SK-N-SH (cell line): ENCODE data around the gene AMZ1. TPM values are rescaled to one million over a fixed set of nuclear protein-coding genes. Genes with fewer than 3 reads are reported as not detected.

Experiments used
- CTCF ChIA-PET: fragments of 300-600, 350-600 bp; formaldehyde crosslinking; extraction: SDS; loops from one replicate; lab custom pipeline; 2021; lab: Yijun Ruan, JAX
- POLR2A ChIA-PET: fragments of 350-600 bp; sonication (Branson Sonifier 250); formaldehyde crosslinking; extraction: SDS; loops from one replicate; lab custom pipeline; 2020; ENCODE audit warnings: antibody characterized with exemption, inconsistent platforms; lab: Yijun Ruan, JAX
- DNase-seq: peaks from one replicate; pipeline ENCODE4 v3.0.0; 2012
- H2AFZ ChIP-seq: fragments of 200-600 bp; sonication (generic); 2 replicates; pipeline ENCODE4 v1.8.1; 2016; ENCODE audit warnings: antibody characterized with exemption, mild to moderate bottlenecking, low read depth
- H3F3A ChIP-seq: fragments of 200-600 bp; sonication (generic); replicated peaks from 2 replicates; pipeline ENCODE3; 2016; ENCODE audit warnings: antibody characterized with exemption, mild to moderate bottlenecking; ENCODE audit not compliant: insufficient read depth
- H3K27ac ChIP-seq, 2 experiments: fragments of 200-500 bp in 1 of 2; fragments of 200-600 bp in 1 of 2; sonication (Bioruptor generic) in 1 of 2; sonication (generic), shearing (Covaris generic) in 1 of 2; 2 replicates each; pipeline versions ENCODE4 v1.5.1 to v1.6.1; 2014 to 2016; ENCODE audit warnings: low read depth in 2 of 2, inconsistent platforms in 1 of 2, low read length in 1 of 2, mild to moderate bottlenecking in 1 of 2, mixed read lengths in 1 of 2
- H3K27me3 ChIP-seq: fragments of 200-600 bp; sonication (generic), shearing (Covaris generic); 2 replicates; pipeline ENCODE4 v1.6.1; 2016; ENCODE audit warnings: mixed run types; ENCODE audit not compliant: insufficient read depth
- H3K36me3 ChIP-seq, 2 experiments: fragments of 200-500 bp in 1 of 2; fragments of 200-600 bp in 1 of 2; sonication (Bioruptor generic) in 1 of 2; sonication (generic) in 1 of 2; replicated peaks in 1 of 2; 2 replicates each; pipeline versions ENCODE3 to v1.5.1; 2014 to 2016; ENCODE audit warnings: low read length in 1 of 2, mild to moderate bottlenecking in 1 of 2; ENCODE audit not compliant: insufficient read depth in 2 of 2, control insufficient read depth in 1 of 2
- H3K4me1 ChIP-seq, 2 experiments: fragments of 200-500 bp in 1 of 2; fragments of 200-600 bp in 1 of 2; sonication (Bioruptor generic) in 1 of 2; sonication (generic), shearing (Covaris generic) in 1 of 2; 2 replicates each; pipeline versions ENCODE4 v1.5.1 to v1.6.1; 2014 to 2016; ENCODE audit warnings: low read depth in 1 of 2, low read length in 1 of 2, mixed run types in 1 of 2; ENCODE audit not compliant: insufficient read depth in 2 of 2, control insufficient read depth in 1 of 2
- H3K4me2 ChIP-seq: fragments of 200-600 bp; sonication (generic), shearing (Covaris generic); 2 replicates; pipeline ENCODE4 v1.6.1; 2017; ENCODE audit warnings: mixed run types
- H3K4me3 ChIP-seq, 2 experiments: fragments of 200-500 bp in 1 of 2; fragments of 200-600 bp in 1 of 2; sonication (Bioruptor generic) in 1 of 2; sonication (generic), shearing (Covaris generic) in 1 of 2; 2 replicates each; pipeline versions ENCODE4 v1.5.1 to v1.8.1; 2014 to 2016; ENCODE audit warnings: low read depth in 2 of 2, inconsistent platforms in 1 of 2, low read length in 1 of 2, mild to moderate bottlenecking in 1 of 2, mixed read lengths in 1 of 2, moderate library complexity in 1 of 2
- H3K79me2 ChIP-seq: fragments of 200-600 bp; sonication (generic); 2 replicates; pipeline ENCODE4 v1.8.1; 2017; ENCODE audit warnings: mild to moderate bottlenecking; ENCODE audit not compliant: insufficient read depth
- H3K9ac ChIP-seq: fragments of 200-600 bp; sonication (generic); 2 replicates; pipeline ENCODE4 v1.6.1; 2017; ENCODE audit warnings: mixed run types
- H3K9me2 ChIP-seq: fragments of 200-600 bp; sonication (generic); 2 replicates; pipeline ENCODE4 v1.6.1; 2017; ENCODE audit warnings: mixed run types
- H3K9me3 ChIP-seq: fragments of 200-600 bp; sonication (generic); 2 replicates; pipeline ENCODE4 v1.6.1; 2017; ENCODE audit warnings: mixed run types, mild to moderate bottlenecking, moderate library complexity
- H4K20me1 ChIP-seq: fragments of 200-600 bp; sonication (generic); 2 replicates; pipeline ENCODE4 v1.6.1; 2017; ENCODE audit warnings: mild to moderate bottlenecking, mixed run types; ENCODE audit not compliant: insufficient read depth
- CHD2 ChIP-seq: fragments of 150-350 bp; IDR thresholded peaks from 2 replicates; pipeline ENCODE4 v1.6.1; 2018; ENCODE audit warnings: low read length; ENCODE audit not compliant: partially characterized antibody
- ELF1 ChIP-seq: IDR thresholded peaks from 2 replicates; pipeline ENCODE4 v1.4.0; 2012
- EP300 ChIP-seq, 2 experiments: IDR thresholded peaks; 2 replicates each; pipeline versions ENCODE4 v1.4.0 to v1.6.1; 2012; ENCODE audit warnings: borderline replicate concordance in 1 of 2, low read depth in 1 of 2, low read length in 1 of 2
- FOSL2 ChIP-seq: IDR thresholded peaks from 2 replicates; pipeline ENCODE4 v1.4.0; 2012; ENCODE audit warnings: low read depth, mild to moderate bottlenecking, moderate library complexity, borderline replicate concordance
- FOXJ3 ChIP-seq: sonication (generic); formaldehyde crosslinking; IDR thresholded peaks from 2 replicates; pipeline ENCODE4 v1.5.1; 2020; ENCODE audit warnings: mild to moderate bottlenecking, missing genetic modification reagents
- IRF3 ChIP-seq: fragments of 150-350 bp; IDR thresholded peaks from 2 replicates; pipeline ENCODE4 v1.6.1; 2016; ENCODE audit warnings: mild to moderate bottlenecking, low read depth, low read length
- JUND ChIP-seq: IDR thresholded peaks from 2 replicates; pipeline ENCODE4 v1.4.0; 2012
- MXI1 ChIP-seq: IDR thresholded peaks from 2 replicates; pipeline ENCODE4 v1.6.1; 2012; ENCODE audit warnings: mild to moderate bottlenecking, low read depth, low read length, improper control_type of control experiment
- NRF1 ChIP-seq: IDR thresholded peaks from 2 replicates; pipeline ENCODE4 v1.6.1; 2012; ENCODE audit warnings: low read depth, mild to moderate bottlenecking, low read length
- RAD21 ChIP-seq: IDR thresholded peaks from 2 replicates; pipeline ENCODE4 v1.6.1; 2012; ENCODE audit warnings: mild to moderate bottlenecking, low read length
- REST ChIP-seq: IDR thresholded peaks from 2 replicates; pipeline ENCODE4 v1.6.1; 2012; ENCODE audit warnings: mild to moderate bottlenecking, low read depth, low read length, moderate library complexity
- RFX5 ChIP-seq: IDR thresholded peaks from 2 replicates; pipeline ENCODE4 v1.6.1; 2012; ENCODE audit warnings: mild to moderate bottlenecking, improper control_type of control experiment, low read length
- SIN3A ChIP-seq: IDR thresholded peaks from 2 replicates; pipeline ENCODE4 v1.6.1; 2012; ENCODE audit warnings: low read depth, mild to moderate bottlenecking, low read length, moderate library complexity, borderline replicate concordance
- TAF1 ChIP-seq: IDR thresholded peaks from 2 replicates; pipeline ENCODE4 v1.6.1; 2012; ENCODE audit warnings: low read depth, mild to moderate bottlenecking, low read length, moderate library complexity, borderline replicate concordance
- TCF12 ChIP-seq: IDR thresholded peaks from 2 replicates; pipeline ENCODE4 v1.4.0; 2012
- TEAD4 ChIP-seq: IDR thresholded peaks from 2 replicates; pipeline ENCODE4 v1.4.0; 2012; ENCODE audit warnings: mild to moderate bottlenecking, borderline replicate concordance; ENCODE audit not compliant: insufficient read depth
- ZBTB33 ChIP-seq: IDR thresholded peaks from 2 replicates; pipeline ENCODE4 v1.4.0; 2012; ENCODE audit warnings: low read depth, borderline replicate concordance
- WGBS: methylation state at CpG from one replicate; pipeline ENCODE4 v1.1.6; 2017; ENCODE audit warnings: low lambda C conversion rate; 5-methylcytosine and 5-hydroxymethylcytosine counted together
- polyA plus RNA-seq, 3 experiments: library from polyadenylated mRNA; depleted of rRNA; stranded (reverse); fragments of >200 nt; gene quantifications; 2 replicates each; pipeline ENCODE4 v1.2.3, GENCODE V29; 2012
- TF ChIP-seq, protein P1 (sequence below): fragments of 150-350 bp; IDR thresholded peaks from 2 replicates; pipeline ENCODE4 v1.6.1; 2017; ENCODE audit warnings: antibody characterized with exemption, low read length, low read depth, borderline replicate concordance
- TF ChIP-seq, protein P2 (sequence below): IDR thresholded peaks from 2 replicates; pipeline ENCODE4; 2012

AMZ1 gene
- polyA plus RNA-seq, 1 of the 3 experiments (the other 2 are of a cell fraction): 0.15 TPM

DNA sequence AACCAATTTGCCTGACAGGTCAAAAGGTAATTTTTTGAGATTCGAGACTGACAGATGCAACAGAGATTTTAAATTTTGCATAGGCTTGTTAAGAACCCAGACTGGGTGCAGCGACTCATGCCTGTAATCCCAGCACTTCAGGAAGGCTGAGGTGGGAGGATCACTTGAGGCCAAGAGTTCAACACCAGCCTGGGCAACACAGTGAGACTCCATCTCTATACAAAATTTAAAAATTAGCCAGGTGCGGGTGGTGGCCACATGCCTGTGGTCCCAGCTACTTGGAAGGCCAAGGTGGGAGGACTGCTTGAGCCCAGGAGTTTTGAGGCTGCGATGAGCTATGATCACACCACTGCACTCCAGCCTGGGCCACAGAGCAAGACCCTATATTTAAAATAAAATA lies 34.6 kb downstream of the AMZ1 start:
- Histone ChIP-seq H4K20me1 (no peaks in the 10 kb centered on the region), H3K79me2 (peaks cover 4% of the 10 kb centered on the region; the same call in 1 of the 2 replicates), H3K9me2 (no peaks in the 10 kb centered on the region), H3K9me3 (no peaks in the 10 kb centered on the region), H3K4me2 (no peak overlapping the region), H3K36me3 (peaks cover 14 to 28% of the 10 kb centered on the region in 2 experiments), H3K9ac (no peak overlapping the region), H3K4me3 (no peak overlapping the region), H3K4me1 (peaks cover 0 to 8% of the 10 kb centered on the region in 2 experiments; a peak in 1 of 4 replicates), H3K27ac (no peak overlapping the region), H3F3A (no peaks in the 10 kb centered on the region), H2AFZ (no peak overlapping the region), H3K27me3 (no peaks in the 10 kb centered on the region)
- CTCF ChIA-PET: interaction anchor here (1.0 kb wide), 1 partner anchor 35 kb away, joined by 3 read pairs; no protein-coding TSS in a partner anchor
- over 99% methylated on average over 4 of the region's 4 CpGs for WGBS
- DNase-seq: no peak
- POLR2A ChIA-PET: no interaction called here
- TF ChIP-seq TCF12 (no peak), TEAD4 (no peak), FOXJ3 (CRISPR knock-in tag) (no peak), ZBTB33 (no peak)
- TF ChIP-seq, protein P1, sequence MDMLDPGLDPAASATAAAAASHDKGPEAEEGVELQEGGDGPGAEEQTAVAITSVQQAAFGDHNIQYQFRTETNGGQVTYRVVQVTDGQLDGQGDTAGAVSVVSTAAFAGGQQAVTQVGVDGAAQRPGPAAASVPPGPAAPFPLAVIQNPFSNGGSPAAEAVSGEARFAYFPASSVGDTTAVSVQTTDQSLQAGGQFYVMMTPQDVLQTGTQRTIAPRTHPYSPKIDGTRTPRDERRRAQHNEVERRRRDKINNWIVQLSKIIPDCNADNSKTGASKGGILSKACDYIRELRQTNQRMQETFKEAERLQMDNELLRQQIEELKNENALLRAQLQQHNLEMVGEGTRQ: no peak

DNA sequence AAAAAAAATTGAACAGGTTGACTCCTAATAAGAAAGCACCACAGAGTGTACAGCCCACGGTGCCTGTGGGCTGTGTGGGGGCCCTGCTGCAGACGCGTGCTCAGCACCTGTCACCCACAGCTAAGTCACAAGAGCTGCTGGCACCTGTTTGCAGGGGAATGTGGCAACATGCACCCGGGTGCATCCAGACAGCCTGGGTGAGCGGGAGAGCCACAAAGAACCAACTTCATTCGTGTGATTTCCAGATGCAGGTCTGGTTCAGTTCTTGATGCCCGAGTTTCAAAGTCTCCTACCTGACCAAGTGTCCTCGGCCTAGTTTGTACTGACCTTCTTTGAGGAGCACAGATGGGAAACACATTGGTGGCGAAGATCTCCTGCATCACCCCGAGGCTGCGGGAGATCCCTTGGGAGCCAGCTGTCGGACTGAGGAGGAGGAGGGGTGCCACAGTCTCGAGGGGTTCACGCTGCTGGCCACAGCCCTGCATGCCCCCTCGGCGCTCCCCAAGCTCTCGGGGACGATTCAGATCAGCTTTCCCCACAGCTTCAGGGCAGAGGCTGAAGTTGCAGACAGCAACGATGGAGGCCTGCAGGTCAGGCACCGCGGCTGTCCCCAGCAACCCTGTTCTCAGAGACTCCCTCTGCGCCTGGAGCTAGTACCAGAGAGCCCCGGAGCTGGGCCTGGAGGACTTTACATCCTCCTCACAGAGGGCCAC lies 35.3 kb downstream of the AMZ1 start:
- CTCF ChIA-PET: interaction anchor here (1.1 kb wide), 2 partner anchors 11 to 37 kb away, joined by 3 to 4 read pairs; no protein-coding TSS in a partner anchor
- TF ChIP-seq FOSL2 (no peak), RAD21 (no peak), NRF1 (no peak), JUND (no peak), ELF1 (no peak), RFX5 (no peak), MXI1 (no peak), SIN3A (no peak), IRF3 (no peak), CHD2 (no peak), REST (no peak), TAF1 (no peak), EP300 (IDR thresholded peaks at IDR 0.05; ENCODE audit: borderline replicate concordance in 1 of 2, low read depth in 1 of 2, low read length in 1 of 2) (no peak)
- TF ChIP-seq, protein P2, sequence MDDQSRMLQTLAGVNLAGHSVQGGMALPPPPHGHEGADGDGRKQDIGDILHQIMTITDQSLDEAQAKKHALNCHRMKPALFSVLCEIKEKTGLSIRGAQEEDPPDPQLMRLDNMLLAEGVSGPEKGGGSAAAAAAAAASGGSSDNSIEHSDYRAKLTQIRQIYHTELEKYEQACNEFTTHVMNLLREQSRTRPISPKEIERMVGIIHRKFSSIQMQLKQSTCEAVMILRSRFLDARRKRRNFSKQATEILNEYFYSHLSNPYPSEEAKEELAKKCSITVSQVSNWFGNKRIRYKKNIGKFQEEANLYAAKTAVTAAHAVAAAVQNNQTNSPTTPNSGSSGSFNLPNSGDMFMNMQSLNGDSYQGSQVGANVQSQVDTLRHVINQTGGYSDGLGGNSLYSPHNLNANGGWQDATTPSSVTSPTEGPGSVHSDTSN: no peak

More for the DNA sequence above, 35.3 kb downstream of the AMZ1 start:
- H3K4me3 ChIP-seq: no peak overlapping the region
- POLR2A ChIA-PET: no interaction called here
- no peak overlapping the region for H3K27ac ChIP-seq
- no peaks in the 10 kb centered on the region for H3F3A ChIP-seq
- no peak overlapping the region for H3K4me2 ChIP-seq
- DNase-seq: no peak
- H3K9me3 ChIP-seq: no peaks in the 10 kb centered on the region
- no peaks in the 10 kb centered on the region for H3K27me3 ChIP-seq
- no peak overlapping the region for H2AFZ ChIP-seq
- peaks cover 10 to 22% of the 10 kb centered on the region in 2 experiments for H3K36me3 ChIP-seq
- H3K79me2 ChIP-seq: peaks cover 9% of the 10 kb centered on the region; the same call in 1 of the 2 replicates
- no peak overlapping the region for H3K9ac ChIP-seq
- 88% methylated on average over 20 of the region's 23 CpGs for WGBS
- H3K9me2 ChIP-seq: no peaks in the 10 kb centered on the region
- H3K4me1 ChIP-seq: peaks cover 0 to under 1% of the 10 kb centered on the region in 2 experiments; a peak in 1 of 4 replicates
- H4K20me1 ChIP-seq: no peaks in the 10 kb centered on the region
